Fibroblast of mammary gland (primary cell): ENCODE measurements around the gene STX5.

ENCODE experiments used
- DNase-seq: peaks from one replicate; pipeline ENCODE4 v3.0.0-alpha.2; 2010; ENCODE audit warnings: low read depth
- H3K4me3 ChIP-seq: 2 replicates; pipeline ENCODE4 v1.5.1; 2011; ENCODE audit warnings: low read depth, mild to moderate bottlenecking, low read length, moderate library complexity; ENCODE audit not compliant: control insufficient read depth
- CTCF ChIP-seq: conservative IDR thresholded peaks from 2 replicates; pipeline ENCODE4 v1.5.1; 2011; ENCODE audit warnings: low read depth, low read length, inconsistent platforms; ENCODE audit not compliant: control insufficient read depth, insufficient read depth

The STX5 gene

GRCh38 chr11:62789576-62789975, 42.3 kb downstream of the STX5 start:
- DNase-seq, result no peak
- no peak overlapping the region for H3K4me3 ChIP-seq
- TF ChIP-seq CTCF, result no peak

- TF ChIP-seq CTCF, result no peak
- DNase-seq, result no peak
- H3K4me3 ChIP-seq, result no peak overlapping the region
Measured at GRCh38 chr11:62788991-62789390, 42.9 kb downstream of the STX5 start.

- peak within 1 kb of the TSS; percentile 93 for H3K4me3 ChIP-seq
- DNase-seq, result peak; percentile 97
- TF ChIP-seq CTCF, result peak; percentile 40
Measured at GRCh38 chr11:62787005-62787759, 44.7 kb downstream of the STX5 start, which contains the start of gene TMEM179B. Gene TMEM179B (plus strand): TSS chr11:62787402. CDS start chr11:62787432, 30 bp downstream.

GRCh38 chr11:62786318-62787004, 45.4 kb downstream of the STX5 start:
- peak; percentile 68 for DNase-seq
- TF ChIP-seq CTCF, result peak; percentile 90
- H3K4me3 ChIP-seq, result peak overlapping the region; percentile 93

- no peak for TF ChIP-seq CTCF
- no peak for DNase-seq
- no peak overlapping the region for H3K4me3 ChIP-seq
Measured at GRCh38 chr11:62782753-62783152, 49.1 kb downstream of the STX5 start.

GRCh38 chr11:62778441-62778840, 53.4 kb downstream of the STX5 start:
- no peak for TF ChIP-seq CTCF
- no peak overlapping the region for H3K4me3 ChIP-seq
- DNase-seq, result no peak

- H3K4me3 ChIP-seq, result no peak overlapping the region
- TF ChIP-seq CTCF, result no peak
- DNase-seq, result no peak
Measured at GRCh38 chr11:62777389-62777788, 54.5 kb downstream of the STX5 start.
